HG03575 (cell line): ENCODE results near the gene B4GALT5.

Experiments used
- ATAC-seq: cut with Tn5 transposase; IDR thresholded peaks from one replicate; pipeline ENCODE4 v1.9.1; 2021; ENCODE audit not compliant: unreplicated experiment, insufficient number of reproducible peaks, low FRiP score; ENCODE audit errors: extremely low read depth

B4GALT5 gene

GRCh38 chr20:49665796-49666195, 47.9 kb downstream of the B4GALT5 start:
- no peak for ATAC-seq

- no peak for ATAC-seq
These were observed 48.9 kb downstream of the B4GALT5 start for GRCh38 chr20:49664612-49665313.

- no peak for ATAC-seq
These were observed 50.6 kb downstream of the B4GALT5 start for GRCh38 chr20:49663112-49663511.

- ATAC-seq, result no peak
These were observed 51.9 kb downstream of the B4GALT5 start for GRCh38 chr20:49661560-49662329.

- no peak for ATAC-seq
These were observed 52.8 kb downstream of the B4GALT5 start for GRCh38 chr20:49660912-49661311.

- no peak for ATAC-seq
These were observed 54.6 kb downstream of the B4GALT5 start for GRCh38 chr20:49659056-49659455.

GRCh38 chr20:49658508-49658907, 55.2 kb downstream of the B4GALT5 start:
- ATAC-seq, result no peak

GRCh38 chr20:49657118-49657901, 56.4 kb downstream of the B4GALT5 start:
- ATAC-seq, result no peak

GRCh38 chr20:49656304-49656703, 57.4 kb downstream of the B4GALT5 start:
- no peak for ATAC-seq

- ATAC-seq, result no peak
These were observed 59.7 kb downstream of the B4GALT5 start for GRCh38 chr20:49653925-49654434.

GRCh38 chr20:49649672-49650071, 64.0 kb downstream of the B4GALT5 start:
- ATAC-seq, result no peak

GRCh38 chr20:49647550-49647949, 66.1 kb downstream of the B4GALT5 start:
- no peak for ATAC-seq

- ATAC-seq, result no peak
These were observed 67.2 kb downstream of the B4GALT5 start for GRCh38 chr20:49646528-49646927.

- ATAC-seq, result no peak
These were observed 67.6 kb downstream of the B4GALT5 start for GRCh38 chr20:49646126-49646525.

- ATAC-seq, result no peak
These were observed 68.6 kb downstream of the B4GALT5 start for GRCh38 chr20:49644980-49645565.

GRCh38 chr20:49642816-49643215, 70.9 kb downstream of the B4GALT5 start:
- no peak for ATAC-seq

- ATAC-seq, result no peak
These were observed 71.7 kb downstream of the B4GALT5 start for GRCh38 chr20:49641683-49642656.

GRCh38 chr20:49637046-49637637, 76.5 kb downstream of the B4GALT5 start:
- ATAC-seq, result no peak
